Measurements from ENCODE around the gene ARL5A.

DNA sequence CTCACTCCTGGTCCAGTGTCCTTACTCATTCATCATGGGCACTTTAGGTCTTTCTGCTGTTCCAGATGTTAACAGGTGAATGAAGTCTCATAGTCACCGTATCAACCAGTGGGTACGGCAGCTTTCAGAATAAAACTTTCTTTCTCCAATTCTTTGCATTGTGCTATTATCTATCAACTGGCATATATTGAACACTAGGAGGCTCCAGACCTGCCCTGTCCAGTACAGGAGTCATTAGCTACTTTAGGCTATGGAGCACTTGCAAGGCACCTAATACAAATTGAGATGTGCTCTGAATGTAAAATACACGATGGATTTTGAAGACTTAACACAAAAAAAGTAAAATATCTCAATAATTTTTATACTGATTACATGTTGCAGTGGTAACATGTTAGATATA lies 50.7 kb downstream of the ARL5A start:
- TF ChIP-seq, protein P1, sequence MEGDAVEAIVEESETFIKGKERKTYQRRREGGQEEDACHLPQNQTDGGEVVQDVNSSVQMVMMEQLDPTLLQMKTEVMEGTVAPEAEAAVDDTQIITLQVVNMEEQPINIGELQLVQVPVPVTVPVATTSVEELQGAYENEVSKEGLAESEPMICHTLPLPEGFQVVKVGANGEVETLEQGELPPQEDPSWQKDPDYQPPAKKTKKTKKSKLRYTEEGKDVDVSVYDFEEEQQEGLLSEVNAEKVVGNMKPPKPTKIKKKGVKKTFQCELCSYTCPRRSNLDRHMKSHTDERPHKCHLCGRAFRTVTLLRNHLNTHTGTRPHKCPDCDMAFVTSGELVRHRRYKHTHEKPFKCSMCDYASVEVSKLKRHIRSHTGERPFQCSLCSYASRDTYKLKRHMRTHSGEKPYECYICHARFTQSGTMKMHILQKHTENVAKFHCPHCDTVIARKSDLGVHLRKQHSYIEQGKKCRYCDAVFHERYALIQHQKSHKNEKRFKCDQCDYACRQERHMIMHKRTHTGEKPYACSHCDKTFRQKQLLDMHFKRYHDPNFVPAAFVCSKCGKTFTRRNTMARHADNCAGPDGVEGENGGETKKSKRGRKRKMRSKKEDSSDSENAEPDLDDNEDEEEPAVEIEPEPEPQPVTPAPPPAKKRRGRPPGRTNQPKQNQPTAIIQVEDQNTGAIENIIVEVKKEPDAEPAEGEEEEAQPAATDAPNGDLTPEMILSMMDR (IDR thresholded peaks at IDR 0.05; ENCODE audit: low read length): 0 out of 2 replicates have a peak, but pooled peaks have one; percentile 3
- no peak for TF ChIP-seq EZH2 (optimal IDR thresholded peaks at IDR 0.05; ENCODE audit: low read depth, low read length)
